ENCODE results near the gene LNPEP.

The LNPEP gene

DNA sequence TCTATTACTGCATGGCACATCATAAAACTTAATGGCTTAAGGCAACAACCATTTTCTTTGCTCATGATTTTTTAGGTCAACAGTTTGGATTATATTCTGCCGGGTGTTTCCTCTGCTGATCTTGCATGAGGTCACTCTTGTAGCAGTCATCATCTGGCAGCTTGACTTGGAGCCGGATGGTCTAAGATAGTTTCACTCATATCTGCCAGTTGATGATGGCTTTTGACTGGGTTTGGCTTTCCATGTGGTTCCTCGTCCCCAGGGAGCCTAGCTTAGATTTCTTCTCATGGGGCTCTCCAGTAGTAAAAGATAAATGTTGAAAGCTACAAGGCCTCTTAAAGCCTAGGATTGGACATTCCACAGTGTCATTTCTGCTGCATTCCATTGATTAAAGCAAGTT, 27.4 kb downstream of the LNPEP start:
- FAIRE-seq = no peak

GRCh38 chr5:96966801-96967200, 30.9 kb downstream of the LNPEP start:
- no peak for FAIRE-seq

GRCh38 chr5:96967400-96967799, 31.5 kb downstream of the LNPEP start:
- FAIRE-seq = no peak

GRCh38 chr5:96968074-96968473, 32.2 kb downstream of the LNPEP start:
- FAIRE-seq = no peak

DNA sequence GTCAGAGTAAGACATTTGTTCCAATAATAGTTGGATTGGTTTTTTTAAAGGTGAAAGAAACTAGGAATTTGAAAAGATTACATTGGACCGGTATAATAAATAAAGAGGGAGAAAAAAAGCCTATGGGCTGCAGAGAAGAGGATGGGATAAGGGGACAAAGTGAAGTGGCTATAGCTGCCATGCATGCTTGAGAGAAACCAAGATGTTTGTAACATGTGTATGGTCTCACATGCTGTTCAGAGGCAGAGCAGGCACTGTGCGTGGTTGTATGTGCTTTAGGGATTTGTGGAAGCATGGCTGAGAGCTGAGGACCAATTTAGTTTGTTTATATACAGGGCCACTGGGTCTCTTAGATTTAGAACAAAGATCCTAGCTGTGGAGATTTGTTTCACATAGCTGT, 32.7 kb downstream of the LNPEP start:
- FAIRE-seq = no peak

- FAIRE-seq = no peak
These were observed 33.5 kb downstream of the LNPEP start for GRCh38 chr5:96969366-96969765.

DNA sequence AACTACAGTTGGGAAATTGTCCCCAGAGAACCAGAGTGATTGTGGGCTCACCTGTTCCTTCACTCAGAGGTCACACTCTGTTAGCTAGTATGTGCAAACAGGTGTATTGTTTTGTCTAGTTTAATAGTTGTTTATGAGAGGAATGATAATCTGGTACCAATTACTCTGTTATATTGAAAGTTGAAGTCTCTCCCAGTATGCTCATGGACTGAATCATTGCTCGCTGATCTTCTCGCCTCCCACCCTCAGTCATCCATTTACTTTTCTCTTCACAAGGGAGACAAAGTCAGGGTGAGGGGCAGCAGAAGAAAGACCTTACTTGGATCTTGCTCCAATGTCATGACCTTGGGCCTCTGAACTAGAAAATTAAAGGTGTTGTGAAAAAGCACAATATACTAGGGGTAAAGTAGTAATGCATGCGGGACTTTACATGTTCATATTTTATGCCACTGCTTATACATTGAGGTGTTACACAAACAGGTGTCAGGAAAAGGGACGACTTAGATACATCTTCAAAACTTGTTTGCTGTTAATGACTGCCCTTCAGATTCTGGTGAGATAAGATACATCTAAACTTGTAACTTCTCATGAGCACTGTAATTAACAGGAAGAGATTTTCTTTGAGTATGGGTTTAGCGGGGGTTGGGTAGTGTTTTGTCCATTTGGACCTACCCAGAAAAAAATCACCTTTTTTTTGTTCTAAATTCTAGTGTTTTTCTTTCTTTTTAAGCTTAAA, 36.9 kb downstream of the LNPEP start:
- FAIRE-seq = no peak

- no peak for FAIRE-seq
These were observed 37.9 kb downstream of the LNPEP start for GRCh38 chr5:96973532-96974401.

- no peak for FAIRE-seq
These were observed 39.8 kb downstream of the LNPEP start for GRCh38 chr5:96975656-96976055.

- FAIRE-seq = no peak
These were observed 41.3 kb downstream of the LNPEP start for GRCh38 chr5:96977228-96977627.

GRCh38 chr5:96978812-96979449, 43.1 kb downstream of the LNPEP start:
- FAIRE-seq = peak; percentile 34

DNA sequence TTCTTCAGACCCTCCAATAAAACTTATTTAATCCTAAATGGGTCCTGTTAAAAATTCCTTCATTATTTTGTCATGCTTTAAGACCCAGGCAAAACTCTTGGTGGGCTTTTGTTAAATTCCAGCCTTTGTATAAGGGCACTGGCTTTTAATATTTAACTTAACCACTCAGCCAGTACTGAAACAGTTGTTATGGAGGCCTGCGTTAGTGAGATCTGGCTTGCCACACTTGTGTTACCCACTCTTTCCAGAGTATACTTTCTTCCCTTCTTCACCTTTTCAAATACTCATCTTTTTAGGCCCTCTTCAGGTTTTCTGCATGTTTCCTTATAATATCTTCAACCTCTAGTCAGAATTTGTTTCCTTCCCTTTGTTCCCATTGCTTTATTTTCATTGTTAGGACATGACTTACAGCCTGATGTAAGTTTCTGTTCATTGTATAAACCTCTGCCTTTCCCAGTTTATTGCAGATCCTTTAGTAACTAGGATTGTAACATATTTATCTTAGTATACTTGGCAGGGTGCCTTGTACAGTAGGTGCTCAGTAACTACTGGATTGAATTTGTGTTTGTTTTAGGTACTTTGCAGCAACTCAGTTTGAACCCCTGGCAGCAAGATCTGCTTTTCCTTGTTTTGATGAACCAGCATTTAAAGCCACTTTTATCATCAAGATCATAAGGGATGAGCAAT, 48.8 kb downstream of the LNPEP start:
- no peak for FAIRE-seq

DNA sequence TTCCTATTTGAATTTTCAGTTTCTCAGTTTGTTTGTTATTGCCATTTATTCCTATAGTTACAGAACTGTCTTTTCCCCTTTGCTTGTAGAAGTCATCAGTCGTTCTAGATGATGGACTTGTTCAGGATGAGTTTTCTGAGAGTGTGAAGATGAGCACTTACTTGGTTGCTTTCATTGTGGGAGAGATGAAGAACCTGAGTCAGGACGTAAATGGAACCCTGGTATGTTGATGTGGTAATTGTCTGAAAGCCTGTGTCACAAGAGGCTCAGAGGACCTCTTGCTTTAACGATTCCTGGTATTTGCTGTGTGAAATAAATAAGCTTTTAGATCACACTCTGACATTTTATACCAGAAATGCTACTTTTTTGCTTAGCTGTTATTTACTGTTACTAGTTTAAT, 50.6 kb downstream of the LNPEP start:
- FAIRE-seq = no peak

GRCh38 chr5:96990102-96990501, 54.2 kb downstream of the LNPEP start:
- no peak for FAIRE-seq

GRCh38 chr5:96991708-96992107, 55.8 kb downstream of the LNPEP start:
- peak; percentile 25 for FAIRE-seq

- no peak for FAIRE-seq
These were observed 57.9 kb downstream of the LNPEP start for GRCh38 chr5:96993760-96994159.

DNA sequence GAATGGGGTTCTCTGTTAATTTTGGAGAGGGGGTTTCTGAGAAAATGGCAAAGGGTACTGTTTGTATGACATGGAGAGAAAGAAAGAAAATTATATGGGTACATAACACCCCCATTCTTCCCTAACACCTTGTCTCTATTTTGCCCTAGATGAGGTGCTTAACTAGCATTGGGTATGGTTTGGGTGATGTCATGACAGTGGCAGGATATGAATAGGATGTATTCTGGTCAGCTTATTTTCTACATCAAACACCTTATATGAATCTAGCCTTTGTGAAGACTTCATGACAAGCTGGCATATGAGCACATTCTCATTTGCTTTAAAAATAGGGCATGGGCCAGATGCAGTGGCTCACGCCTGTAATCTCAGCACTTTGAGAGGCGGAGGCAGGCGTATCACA, 58.6 kb downstream of the LNPEP start:
- FAIRE-seq = no peak

DNA sequence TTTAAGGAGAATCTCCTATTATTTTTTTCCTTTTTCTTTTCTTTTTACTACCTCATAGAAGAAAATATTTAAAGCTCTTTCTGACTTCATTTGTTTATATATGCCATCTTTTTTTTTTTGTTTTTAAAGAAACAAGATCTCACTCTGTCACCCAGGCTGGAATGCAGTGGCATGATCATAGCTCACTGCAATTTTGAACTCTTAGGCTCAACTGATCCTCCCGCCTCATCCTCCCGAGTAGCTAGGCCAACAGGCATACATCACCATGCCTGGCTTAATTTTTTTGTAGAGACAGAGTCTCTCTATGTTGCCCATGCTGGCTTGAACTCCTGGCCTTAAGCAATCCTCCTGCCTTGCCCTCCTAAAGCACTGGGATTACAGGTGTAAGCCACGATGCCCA, 59.5 kb downstream of the LNPEP start:
- FAIRE-seq = no peak

GRCh38 chr5:96997265-96997859, 61.5 kb downstream of the LNPEP start:
- peak; percentile 88 for FAIRE-seq

DNA sequence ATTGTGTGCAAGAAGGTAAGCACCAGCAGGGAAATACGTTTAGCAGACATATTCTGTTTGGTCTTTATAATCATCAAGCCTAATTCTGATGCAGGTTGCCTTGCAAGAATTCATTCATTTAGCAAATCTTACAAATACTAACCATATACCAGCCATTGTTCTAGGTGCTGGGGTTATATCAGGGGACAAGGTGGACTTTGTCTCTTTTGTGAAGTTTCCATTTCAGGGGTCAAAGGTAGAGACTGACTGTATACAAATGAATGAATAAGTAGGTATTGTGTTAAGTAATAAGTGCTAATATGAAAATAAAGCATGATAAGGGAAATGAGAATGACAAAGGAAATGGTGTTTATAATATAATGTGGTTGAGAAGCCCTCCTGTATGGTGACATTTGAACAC, 64.0 kb downstream of the LNPEP start:
- FAIRE-seq = no peak

- no peak for FAIRE-seq
These were observed 64.5 kb downstream of the LNPEP start for GRCh38 chr5:97000391-97000790.

DNA sequence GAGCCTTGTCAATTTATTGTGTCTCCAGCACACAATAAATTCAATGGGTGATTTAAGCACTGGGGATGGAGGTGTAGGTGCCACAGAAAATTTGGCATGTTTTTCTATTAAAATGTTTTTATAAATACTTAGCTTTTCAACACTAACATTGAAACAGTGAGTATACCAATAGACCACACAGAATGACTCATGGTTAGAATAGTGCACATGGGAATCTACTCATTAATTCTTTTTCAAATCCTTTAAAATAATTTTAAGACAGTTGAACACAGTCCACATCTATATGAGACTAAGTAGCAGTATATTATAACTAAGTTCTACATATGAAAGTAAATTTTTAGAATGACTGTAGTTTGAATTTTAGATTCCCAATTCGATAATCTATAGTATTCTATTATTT, 67.1 kb downstream of the LNPEP start:
- no peak for FAIRE-seq
